HepG2 (cell line): ENCODE measurements around the gene POLR1H. TPM values are rescaled to one million over a fixed set of nuclear protein-coding genes. Genes with fewer than 3 reads are reported as not detected.

Experiments
- FOXK2 ChIP-seq: fragments of 450-650 bp; IDR thresholded peaks from 2 replicates; pipeline ENCODE4 v1.6.1; 2016
- GFI1 ChIP-seq: sonication (generic); formaldehyde crosslinking; IDR thresholded peaks from 2 replicates; pipeline ENCODE4 v1.5.0; 2020; ENCODE audit warnings: missing genetic modification reagents, mild to moderate bottlenecking, borderline replicate concordance
- KDM2A ChIP-seq: sonication (generic); formaldehyde crosslinking; IDR thresholded peaks from 2 replicates; pipeline ENCODE4 v1.4.0; 2020; ENCODE audit warnings: low read depth, missing genetic modification reagents, borderline replicate concordance
- NFYB ChIP-seq: sonication (generic); formaldehyde crosslinking; IDR thresholded peaks from 2 replicates; pipeline ENCODE4 v1.4.0; 2020; ENCODE audit warnings: missing genetic modification reagents
- RARA ChIP-seq: IDR thresholded peaks from 2 replicates; pipeline ENCODE4 v1.6.1; 2016; ENCODE audit warnings: missing genetic modification reagents, missing compliant biosample characterization
- ZNF17 ChIP-seq: sonication (generic); formaldehyde crosslinking; IDR thresholded peaks from 2 replicates; pipeline ENCODE4 v1.5.0; 2020; ENCODE audit warnings: mild to moderate bottlenecking, missing genetic modification reagents
- ZNF180 ChIP-seq: sonication (generic); formaldehyde crosslinking; IDR thresholded peaks from 2 replicates; pipeline ENCODE4 v1.4.0; 2020; ENCODE audit warnings: low read depth, missing genetic modification reagents, borderline replicate concordance
- ZNF720 ChIP-seq: sonication (generic); formaldehyde crosslinking; IDR thresholded peaks from 2 replicates; pipeline ENCODE4 v1.4.0; 2020; ENCODE audit warnings: missing genetic modification reagents
- polyA plus RNA-seq, 8 experiments: library from polyadenylated mRNA; depleted of rRNA in 3 of 8; stranded (reverse) in 7 of 8; unstranded in 1 of 8; fragments of >200 nt; fragmentation: Illumina TruSeq in 4 of 8; extraction: Trizol in 4 of 8; gene quantifications; 2 replicates each; pipeline versions ENCODE4 v1.2.1 to v1.2.3, GENCODE V29; 2011 to 2016; ENCODE audit warnings: low read depth in 4 of 8, missing spikeins in 1 of 8, mixed read lengths in 1 of 8; ENCODE audit not compliant: insufficient read depth in 1 of 8
- total RNA-seq, 5 experiments: library from RNA; depleted of rRNA; stranded (reverse); fragments of >200 nt; fragmentation: Illumina TruSeq; extraction: Trizol; gene quantifications; 2 replicates each; pipeline ENCODE4 v1.2.3, GENCODE V29; 2016; ENCODE audit warnings: low read depth in 1 of 5
- TF ChIP-seq, protein P1 (sequence below): sonication (generic); formaldehyde crosslinking; IDR thresholded peaks from one replicate; pipeline ENCODE4 v1.5.1; 2020; ENCODE audit warnings: mild to moderate bottlenecking, missing genetic modification reagents; ENCODE audit errors: not compliant biosample characterization
- TF ChIP-seq, protein P2 (sequence below): sonication (generic); formaldehyde crosslinking; IDR thresholded peaks from 2 replicates; pipeline ENCODE4 v1.5.0; 2020; ENCODE audit warnings: mild to moderate bottlenecking, missing genetic modification reagents
- TF ChIP-seq, protein P3 (sequence below): sonication (generic); formaldehyde crosslinking; IDR thresholded peaks from 2 replicates; pipeline ENCODE4 v1.4.0; 2020; ENCODE audit warnings: low read depth, mild to moderate bottlenecking, missing genetic modification reagents
- TF ChIP-seq, protein P4 (sequence below): sonication (generic); formaldehyde crosslinking; IDR thresholded peaks from 2 replicates; pipeline ENCODE4 v1.8.0; 2022; ENCODE audit warnings: mild to moderate bottlenecking, missing genetic modification reagents, moderate library complexity
- TF ChIP-seq, protein P5 (sequence below), 2 experiments: sonication (generic) in 1 of 2; formaldehyde crosslinking in 1 of 2; IDR thresholded peaks; 2 replicates each; pipeline versions ENCODE4 v1.4.0 to v1.6.1; 2018 to 2020; ENCODE audit warnings: missing genetic modification reagents in 2 of 2, borderline replicate concordance in 1 of 2, low read depth in 1 of 2, mild to moderate bottlenecking in 1 of 2, missing biosample characterization in 1 of 2

POLR1H gene
- total and polyA plus RNA-seq, 2 of the 13 experiments (the other 11 are each of a cell fraction or from before 2014, with no cell fraction given) = 61.4 to 79.8 TPM

DNA sequence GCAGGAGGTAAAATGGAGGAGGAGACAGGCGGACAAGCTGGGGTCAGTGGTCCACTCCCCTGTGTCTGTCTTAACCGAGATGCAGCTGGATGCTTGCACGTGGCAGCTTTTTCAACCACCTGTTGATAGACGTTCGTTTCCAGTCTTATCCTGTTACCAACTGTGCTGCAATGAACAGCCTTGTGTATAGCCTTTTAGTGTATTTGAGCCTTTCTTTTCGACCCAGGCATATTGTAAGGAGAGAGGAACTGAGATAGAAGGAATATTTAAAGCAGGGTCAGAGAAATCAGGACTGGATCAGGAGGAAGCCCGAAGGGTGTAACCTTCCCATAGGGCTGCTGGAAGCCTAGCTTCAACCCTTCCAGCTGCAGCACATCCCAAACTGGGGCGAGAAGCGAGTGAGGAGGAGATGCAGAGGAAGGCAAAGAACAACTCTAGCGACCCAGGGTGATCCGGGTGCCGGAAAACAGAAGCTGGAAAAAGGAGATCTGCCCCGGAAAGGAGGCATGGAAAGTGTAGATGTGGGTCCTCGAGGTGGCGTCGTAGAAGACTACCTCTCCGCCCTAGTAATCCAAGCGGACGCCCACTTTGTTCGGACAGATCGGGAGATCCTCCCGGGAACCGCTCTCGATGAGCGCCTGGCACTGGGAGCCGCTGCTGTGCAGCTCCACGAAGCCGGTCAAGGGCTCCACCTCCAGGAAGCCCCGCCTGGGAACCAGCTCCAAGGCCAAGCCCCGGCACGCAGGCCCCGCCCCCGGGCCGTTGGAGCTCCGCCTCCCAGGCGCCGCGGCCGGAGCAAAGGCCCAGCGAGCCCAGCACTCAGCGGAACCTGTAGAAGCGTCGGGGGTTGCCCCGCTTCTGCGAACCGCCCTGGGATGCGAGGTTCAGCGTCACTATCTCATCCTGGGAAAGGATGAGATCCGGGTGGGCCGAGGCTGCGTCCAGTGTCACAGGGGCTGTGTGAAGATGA lies 40.7 kb downstream of the POLR1H start (continued):
- TF ChIP-seq, protein P1, sequence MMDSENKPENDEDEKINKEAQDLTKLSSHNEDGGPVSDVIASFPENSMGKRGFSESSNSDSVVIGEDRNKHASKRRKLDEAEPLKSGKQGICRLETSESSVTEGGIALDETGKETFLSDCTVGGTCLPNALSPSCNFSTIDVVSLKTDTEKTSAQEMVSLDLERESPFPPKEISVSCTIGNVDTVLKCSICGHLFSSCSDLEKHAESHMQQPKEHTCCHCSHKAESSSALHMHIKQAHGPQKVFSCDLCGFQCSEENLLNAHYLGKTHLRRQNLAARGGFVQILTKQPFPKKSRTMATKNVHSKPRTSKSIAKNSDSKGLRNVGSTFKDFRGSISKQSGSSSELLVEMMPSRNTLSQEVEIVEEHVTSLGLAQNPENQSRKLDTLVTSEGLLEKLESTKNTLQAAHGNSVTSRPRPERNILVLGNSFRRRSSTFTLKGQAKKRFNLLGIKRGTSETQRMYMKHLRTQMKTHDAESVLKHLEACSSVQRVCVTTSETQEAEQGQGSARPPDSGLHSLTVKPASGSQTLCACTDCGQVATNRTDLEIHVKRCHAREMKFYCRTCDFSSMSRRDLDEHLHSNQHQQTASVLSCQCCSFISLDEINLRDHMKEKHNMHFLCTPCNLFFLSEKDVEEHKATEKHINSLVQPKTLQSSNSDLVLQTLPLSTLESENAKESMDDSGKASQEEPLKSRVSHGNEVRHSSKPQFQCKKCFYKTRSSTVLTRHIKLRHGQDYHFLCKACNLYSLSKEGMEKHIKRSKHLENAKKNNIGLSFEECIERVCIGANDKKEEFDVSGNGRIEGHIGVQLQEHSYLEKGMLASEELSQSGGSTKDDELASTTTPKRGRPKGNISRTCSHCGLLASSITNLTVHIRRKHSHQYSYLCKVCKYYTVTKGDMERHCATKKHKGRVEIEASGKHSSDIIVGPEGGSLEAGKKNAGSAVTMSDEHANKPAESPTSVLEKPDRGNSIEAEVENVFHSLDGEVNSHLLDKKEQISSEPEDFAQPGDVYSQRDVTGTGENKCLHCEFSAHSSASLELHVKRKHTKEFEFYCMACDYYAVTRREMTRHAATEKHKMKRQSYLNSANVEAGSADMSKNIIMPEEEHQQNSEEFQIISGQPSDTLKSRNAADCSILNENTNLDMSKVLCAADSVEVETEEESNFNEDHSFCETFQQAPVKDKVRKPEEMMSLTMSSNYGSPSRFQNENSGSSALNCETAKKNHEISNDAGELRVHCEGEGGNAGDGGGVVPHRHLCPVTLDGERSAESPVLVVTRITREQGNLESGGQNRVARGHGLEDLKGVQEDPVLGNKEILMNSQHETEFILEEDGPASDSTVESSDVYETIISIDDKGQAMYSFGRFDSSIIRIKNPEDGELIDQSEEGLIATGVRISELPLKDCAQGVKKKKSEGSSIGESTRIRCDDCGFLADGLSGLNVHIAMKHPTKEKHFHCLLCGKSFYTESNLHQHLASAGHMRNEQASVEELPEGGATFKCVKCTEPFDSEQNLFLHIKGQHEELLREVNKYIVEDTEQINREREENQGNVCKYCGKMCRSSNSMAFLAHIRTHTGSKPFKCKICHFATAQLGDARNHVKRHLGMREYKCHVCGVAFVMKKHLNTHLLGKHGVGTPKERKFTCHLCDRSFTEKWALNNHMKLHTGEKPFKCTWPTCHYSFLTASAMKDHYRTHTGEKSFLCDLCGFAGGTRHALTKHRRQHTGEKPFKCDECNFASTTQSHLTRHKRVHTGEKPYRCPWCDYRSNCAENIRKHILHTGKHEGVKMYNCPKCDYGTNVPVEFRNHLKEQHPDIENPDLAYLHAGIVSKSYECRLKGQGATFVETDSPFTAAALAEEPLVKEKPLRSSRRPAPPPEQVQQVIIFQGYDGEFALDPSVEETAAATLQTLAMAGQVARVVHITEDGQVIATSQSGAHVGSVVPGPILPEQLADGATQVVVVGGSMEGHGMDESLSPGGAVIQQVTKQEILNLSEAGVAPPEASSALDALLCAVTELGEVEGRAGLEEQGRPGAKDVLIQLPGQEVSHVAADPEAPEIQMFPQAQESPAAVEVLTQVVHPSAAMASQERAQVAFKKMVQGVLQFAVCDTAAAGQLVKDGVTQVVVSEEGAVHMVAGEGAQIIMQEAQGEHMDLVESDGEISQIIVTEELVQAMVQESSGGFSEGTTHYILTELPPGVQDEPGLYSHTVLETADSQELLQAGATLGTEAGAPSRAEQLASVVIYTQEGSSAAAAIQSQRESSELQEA (CRISPR knock-in tag) = no peak
- TF ChIP-seq NFYB (CRISPR knock-in tag) = peak; percentile 45
- TF ChIP-seq KDM2A = peak; percentile 93
- TF ChIP-seq, protein P2, sequence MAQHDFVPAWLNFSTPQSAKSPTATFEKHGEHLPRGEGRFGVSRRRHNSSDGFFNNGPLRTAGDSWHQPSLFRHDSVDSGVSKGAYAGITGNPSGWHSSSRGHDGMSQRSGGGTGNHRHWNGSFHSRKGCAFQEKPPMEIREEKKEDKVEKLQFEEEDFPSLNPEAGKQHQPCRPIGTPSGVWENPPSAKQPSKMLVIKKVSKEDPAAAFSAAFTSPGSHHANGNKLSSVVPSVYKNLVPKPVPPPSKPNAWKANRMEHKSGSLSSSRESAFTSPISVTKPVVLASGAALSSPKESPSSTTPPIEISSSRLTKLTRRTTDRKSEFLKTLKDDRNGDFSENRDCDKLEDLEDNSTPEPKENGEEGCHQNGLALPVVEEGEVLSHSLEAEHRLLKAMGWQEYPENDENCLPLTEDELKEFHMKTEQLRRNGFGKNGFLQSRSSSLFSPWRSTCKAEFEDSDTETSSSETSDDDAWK (CRISPR knock-in tag) = no peak
- TF ChIP-seq ZNF180 (CRISPR knock-in tag) = no peak
- TF ChIP-seq, protein P3, sequence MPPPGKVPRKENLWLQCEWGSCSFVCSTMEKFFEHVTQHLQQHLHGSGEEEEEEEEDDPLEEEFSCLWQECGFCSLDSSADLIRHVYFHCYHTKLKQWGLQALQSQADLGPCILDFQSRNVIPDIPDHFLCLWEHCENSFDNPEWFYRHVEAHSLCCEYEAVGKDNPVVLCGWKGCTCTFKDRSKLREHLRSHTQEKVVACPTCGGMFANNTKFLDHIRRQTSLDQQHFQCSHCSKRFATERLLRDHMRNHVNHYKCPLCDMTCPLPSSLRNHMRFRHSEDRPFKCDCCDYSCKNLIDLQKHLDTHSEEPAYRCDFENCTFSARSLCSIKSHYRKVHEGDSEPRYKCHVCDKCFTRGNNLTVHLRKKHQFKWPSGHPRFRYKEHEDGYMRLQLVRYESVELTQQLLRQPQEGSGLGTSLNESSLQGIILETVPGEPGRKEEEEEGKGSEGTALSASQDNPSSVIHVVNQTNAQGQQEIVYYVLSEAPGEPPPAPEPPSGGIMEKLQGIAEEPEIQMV = peak; percentile 74
- no peak; the same call in 1 of the 2 replicates for TF ChIP-seq GFI1
- TF ChIP-seq, protein P4, sequence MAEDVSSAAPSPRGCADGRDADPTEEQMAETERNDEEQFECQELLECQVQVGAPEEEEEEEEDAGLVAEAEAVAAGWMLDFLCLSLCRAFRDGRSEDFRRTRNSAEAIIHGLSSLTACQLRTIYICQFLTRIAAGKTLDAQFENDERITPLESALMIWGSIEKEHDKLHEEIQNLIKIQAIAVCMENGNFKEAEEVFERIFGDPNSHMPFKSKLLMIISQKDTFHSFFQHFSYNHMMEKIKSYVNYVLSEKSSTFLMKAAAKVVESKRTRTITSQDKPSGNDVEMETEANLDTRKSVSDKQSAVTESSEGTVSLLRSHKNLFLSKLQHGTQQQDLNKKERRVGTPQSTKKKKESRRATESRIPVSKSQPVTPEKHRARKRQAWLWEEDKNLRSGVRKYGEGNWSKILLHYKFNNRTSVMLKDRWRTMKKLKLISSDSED (CRISPR knock-in tag) = no peak
- TF ChIP-seq ZNF17 = no peak
- peak; percentile 48 for TF ChIP-seq RARA (CRISPR knock-in tag)
- TF ChIP-seq, protein P5, sequence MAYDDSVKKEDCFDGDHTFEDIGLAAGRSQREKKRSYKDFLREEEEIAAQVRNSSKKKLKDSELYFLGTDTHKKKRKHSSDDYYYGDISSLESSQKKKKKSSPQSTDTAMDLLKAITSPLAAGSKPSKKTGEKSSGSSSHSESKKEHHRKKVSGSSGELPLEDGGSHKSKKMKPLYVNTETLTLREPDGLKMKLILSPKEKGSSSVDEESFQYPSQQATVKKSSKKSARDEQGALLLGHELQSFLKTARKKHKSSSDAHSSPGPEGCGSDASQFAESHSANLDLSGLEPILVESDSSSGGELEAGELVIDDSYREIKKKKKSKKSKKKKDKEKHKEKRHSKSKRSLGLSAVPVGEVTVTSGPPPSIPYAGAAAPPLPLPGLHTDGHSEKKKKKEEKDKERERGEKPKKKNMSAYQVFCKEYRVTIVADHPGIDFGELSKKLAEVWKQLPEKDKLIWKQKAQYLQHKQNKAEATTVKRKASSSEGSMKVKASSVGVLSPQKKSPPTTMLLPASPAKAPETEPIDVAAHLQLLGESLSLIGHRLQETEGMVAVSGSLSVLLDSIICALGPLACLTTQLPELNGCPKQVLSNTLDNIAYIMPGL (CRISPR knock-in tag; IDR thresholded peaks at IDR 0.05; ENCODE audit: borderline replicate concordance in 1 of 2, low read depth in 1 of 2) = peak; percentile 72 to 91; a peak in 3 of 4 replicates
- no peak for TF ChIP-seq FOXK2
- no peak for TF ChIP-seq ZNF720 (CRISPR knock-in tag)
